Osteocyte (in vitro differentiated cells): ENCODE measurements around the gene GFI1B. TPM values are rescaled to one million over a fixed set of nuclear protein-coding genes. Genes with fewer than 3 reads are reported as not detected.

Source experiments
- DNase-seq: peaks from one replicate; pipeline ENCODE4 v3.0.0; 2021; ENCODE audit warnings: mixed read lengths; ENCODE audit not compliant: unreplicated experiment; ENCODE audit errors: extremely low spot score
- H3K27ac Mint-ChIP-seq: one replicate; pipeline ENCODE4 v1.8.0; 2021; ENCODE audit warnings: mild to moderate bottlenecking, mixed read lengths; ENCODE audit not compliant: unreplicated experiment
- H3K27me3 Mint-ChIP-seq: one replicate; pipeline ENCODE4 v1.8.0; 2021; ENCODE audit warnings: mixed read lengths; ENCODE audit not compliant: unreplicated experiment
- H3K36me3 Mint-ChIP-seq: one replicate; pipeline ENCODE4 v1.8.0; 2021; ENCODE audit warnings: mixed read lengths; ENCODE audit not compliant: unreplicated experiment
- H3K4me1 Mint-ChIP-seq: one replicate; pipeline ENCODE4 v1.8.0; 2021; ENCODE audit warnings: mixed read lengths; ENCODE audit not compliant: unreplicated experiment
- H3K4me3 Mint-ChIP-seq: one replicate; pipeline ENCODE4 v1.8.0; 2021; ENCODE audit warnings: mild to moderate bottlenecking, moderate library complexity, mixed read lengths; ENCODE audit not compliant: unreplicated experiment
- H3K9me3 Mint-ChIP-seq: one replicate; pipeline ENCODE4 v1.8.0; 2021; ENCODE audit warnings: mixed read lengths; ENCODE audit not compliant: unreplicated experiment
- total RNA-seq: library from RNA; stranded (reverse); gene quantifications from 2 replicates; pipeline ENCODE4 v1.2.1, GENCODE V29; 2021
- TF ChIP-seq, protein P1 (sequence below): fragments of 200-600 bp; sonication (generic); IDR thresholded peaks from 2 replicates; pipeline ENCODE4 v1.5.0; 2021; ENCODE audit warnings: antibody characterized with exemption, mild to moderate bottlenecking, moderate library complexity

Gene GFI1B
- total RNA-seq, 1 donor from 2014 or later, result not detected

DNA sequence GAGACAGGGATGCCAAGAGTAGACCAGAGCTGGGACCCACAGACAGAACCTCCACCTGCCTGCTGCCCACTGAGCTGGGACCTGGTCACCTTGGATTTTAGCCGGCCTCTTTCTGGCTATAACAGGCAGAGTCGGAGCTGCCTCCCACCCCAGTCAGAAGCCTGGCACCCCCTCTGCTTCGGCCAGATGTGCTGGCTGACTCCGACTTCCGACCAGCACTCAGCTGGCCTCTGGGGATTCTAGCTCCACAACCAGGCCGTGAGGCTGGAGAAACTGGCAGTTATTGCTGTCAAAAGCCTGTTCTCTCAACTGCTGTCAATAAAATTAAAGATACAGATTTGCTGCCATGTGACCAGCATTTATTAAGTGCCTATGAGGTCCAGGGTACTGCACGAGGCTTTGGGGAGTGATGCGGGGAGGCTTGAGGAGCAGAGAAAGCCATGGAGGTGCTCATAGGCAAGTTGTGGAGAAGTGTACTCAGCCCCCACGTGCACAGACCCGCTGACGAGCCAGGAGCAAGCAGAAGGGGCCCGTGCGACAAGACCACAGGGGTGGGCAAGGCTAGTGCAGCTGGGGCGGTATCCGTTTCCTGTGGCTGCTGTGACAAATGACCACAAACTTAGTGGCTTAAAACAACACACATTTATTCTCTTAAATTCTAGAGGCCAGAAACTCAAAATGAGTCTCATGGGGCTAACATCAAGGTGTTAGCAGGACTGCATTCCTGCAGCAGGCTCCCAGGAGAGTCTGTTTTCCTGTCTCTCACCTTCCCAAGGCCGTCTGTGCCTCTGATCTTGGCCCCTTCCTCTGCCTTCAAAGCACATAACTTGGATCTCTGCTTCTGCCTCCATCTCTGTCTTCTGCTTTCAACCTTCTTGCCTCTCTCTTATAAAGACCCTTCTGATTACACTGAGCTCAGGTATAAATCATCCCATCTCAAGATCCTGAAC is 13.1 kb downstream of the GFI1B start:
- no peak for DNase-seq
- Mint-ChIP-seq H3K36me3 (no peaks in the 10 kb centered on the region), H3K9me3 (no peaks in the 10 kb centered on the region), H3K27me3 (peaks cover 40% of the 10 kb centered on the region), H3K4me1 (no peaks in the 10 kb centered on the region), H3K27ac (no peak overlapping the region), H3K4me3 (no peak overlapping the region)
- TF ChIP-seq, protein P1, sequence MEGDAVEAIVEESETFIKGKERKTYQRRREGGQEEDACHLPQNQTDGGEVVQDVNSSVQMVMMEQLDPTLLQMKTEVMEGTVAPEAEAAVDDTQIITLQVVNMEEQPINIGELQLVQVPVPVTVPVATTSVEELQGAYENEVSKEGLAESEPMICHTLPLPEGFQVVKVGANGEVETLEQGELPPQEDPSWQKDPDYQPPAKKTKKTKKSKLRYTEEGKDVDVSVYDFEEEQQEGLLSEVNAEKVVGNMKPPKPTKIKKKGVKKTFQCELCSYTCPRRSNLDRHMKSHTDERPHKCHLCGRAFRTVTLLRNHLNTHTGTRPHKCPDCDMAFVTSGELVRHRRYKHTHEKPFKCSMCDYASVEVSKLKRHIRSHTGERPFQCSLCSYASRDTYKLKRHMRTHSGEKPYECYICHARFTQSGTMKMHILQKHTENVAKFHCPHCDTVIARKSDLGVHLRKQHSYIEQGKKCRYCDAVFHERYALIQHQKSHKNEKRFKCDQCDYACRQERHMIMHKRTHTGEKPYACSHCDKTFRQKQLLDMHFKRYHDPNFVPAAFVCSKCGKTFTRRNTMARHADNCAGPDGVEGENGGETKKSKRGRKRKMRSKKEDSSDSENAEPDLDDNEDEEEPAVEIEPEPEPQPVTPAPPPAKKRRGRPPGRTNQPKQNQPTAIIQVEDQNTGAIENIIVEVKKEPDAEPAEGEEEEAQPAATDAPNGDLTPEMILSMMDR, result no peak

DNA sequence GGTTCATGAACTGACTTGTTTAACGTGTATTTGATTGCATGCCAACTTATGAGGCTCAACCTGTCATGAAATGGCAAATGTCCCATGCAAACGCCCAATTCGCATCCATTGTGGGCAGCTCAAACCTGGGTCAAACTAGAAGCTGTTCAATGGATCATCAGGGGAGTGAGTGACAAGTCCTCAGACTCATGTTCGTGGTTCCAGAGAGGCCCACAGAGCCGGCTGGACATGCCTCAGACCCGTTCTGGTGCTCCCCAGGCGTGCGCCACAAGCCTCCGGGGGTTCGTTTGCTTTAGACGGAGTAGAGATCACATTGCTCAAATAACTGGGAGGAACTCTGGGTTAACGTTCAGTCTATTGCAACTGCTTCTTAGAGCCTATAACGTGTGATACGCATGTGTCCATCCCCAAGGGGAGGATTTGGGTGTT is 15.0 kb downstream of the GFI1B start:
- Mint-ChIP-seq H3K9me3 (no peaks in the 10 kb centered on the region), H3K4me1 (no peaks in the 10 kb centered on the region), H3K27ac (no peak overlapping the region), H3K4me3 (no peak overlapping the region), H3K36me3 (no peaks in the 10 kb centered on the region), H3K27me3 (peaks cover 36% of the 10 kb centered on the region)
- DNase-seq, result no peak
- TF ChIP-seq, protein P1, result no peak

DNA sequence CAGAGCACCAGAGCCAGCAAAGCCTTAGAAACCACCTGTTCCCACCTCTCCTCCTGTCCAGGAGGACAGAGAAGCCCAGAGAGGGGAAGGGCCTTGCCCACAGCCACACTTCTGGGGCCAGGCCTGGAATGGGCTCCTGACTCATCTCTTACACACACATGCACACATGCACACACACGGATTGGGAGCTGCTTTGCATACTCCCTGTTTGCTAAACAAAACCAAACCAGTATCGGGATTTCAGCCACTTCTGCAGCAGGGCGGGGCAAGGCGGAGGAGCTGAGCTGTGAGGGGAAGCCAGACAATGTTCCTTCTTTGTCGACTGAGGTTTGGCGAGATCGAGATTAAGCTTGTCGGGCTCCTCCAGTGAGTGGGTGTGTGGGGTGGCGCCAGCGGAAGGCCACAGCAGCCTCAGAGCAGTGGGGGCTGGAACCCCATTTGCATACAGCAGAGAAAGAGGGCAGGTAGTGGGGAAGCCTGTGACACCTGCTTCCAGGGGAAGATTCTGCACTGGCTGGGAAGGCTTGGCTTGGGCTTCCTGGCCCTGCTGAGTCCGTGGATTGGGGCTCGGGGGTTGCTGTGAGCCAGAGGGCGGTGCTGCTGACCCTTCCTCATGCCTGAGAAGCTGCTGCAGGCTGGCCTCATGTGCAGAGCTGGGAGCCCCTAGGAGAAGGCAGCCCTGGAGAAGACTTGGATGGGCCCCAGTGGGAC is 16.1 kb downstream of the GFI1B start:
- TF ChIP-seq, protein P1, result no peak
- no peak overlapping the region for H3K4me3 Mint-ChIP-seq
- no peak for DNase-seq
- H3K9me3 Mint-ChIP-seq, result no peaks in the 10 kb centered on the region
- peaks cover 41% of the 10 kb centered on the region for H3K27me3 Mint-ChIP-seq
- no peak overlapping the region for H3K27ac Mint-ChIP-seq
- H3K4me1 Mint-ChIP-seq, result no peaks in the 10 kb centered on the region
- no peaks in the 10 kb centered on the region for H3K36me3 Mint-ChIP-seq

DNA sequence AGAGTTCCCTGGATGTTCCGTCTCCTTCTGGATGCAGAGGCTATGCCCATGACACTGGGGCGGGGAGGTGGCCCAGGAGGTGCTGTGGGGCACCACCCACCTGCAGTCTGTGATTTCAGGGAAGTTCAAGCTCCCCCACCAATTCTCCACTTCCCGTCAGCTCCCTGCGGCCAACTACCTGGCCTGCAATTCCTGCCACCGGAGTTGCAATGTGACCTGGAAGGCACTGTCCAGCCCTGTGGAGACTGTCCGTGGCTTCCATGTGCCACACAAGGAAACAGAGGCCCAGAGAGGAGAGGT is 16.6 kb downstream of the GFI1B start:
- Mint-ChIP-seq H3K36me3 (no peaks in the 10 kb centered on the region), H3K4me1 (no peaks in the 10 kb centered on the region), H3K27me3 (peaks cover 44% of the 10 kb centered on the region), H3K9me3 (no peaks in the 10 kb centered on the region), H3K27ac (no peak overlapping the region), H3K4me3 (no peak overlapping the region)
- no peak for DNase-seq
- TF ChIP-seq, protein P1, result no peak

DNA sequence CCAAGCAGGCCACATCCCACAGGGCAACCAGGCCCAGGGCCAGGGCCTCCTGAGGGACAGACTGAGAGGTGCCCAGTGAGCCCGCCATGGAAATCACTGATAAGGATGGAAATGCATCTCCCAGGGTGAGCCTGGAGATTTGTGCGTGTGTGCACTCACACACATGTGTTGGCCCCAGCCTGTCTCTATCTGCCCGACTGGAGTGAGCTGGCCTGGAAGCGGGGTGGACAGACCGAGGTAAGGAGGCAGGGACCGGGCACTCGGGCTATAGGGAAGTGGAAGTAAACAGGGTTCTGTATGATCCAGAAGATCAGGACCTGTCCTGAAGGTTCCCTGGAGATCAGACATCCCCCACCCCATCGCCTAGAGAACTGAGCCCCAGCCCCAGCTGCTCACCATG is 17.4 kb downstream of the GFI1B start:
- Mint-ChIP-seq H3K27me3 (peaks cover 50% of the 10 kb centered on the region), H3K4me1 (no peaks in the 10 kb centered on the region), H3K9me3 (no peaks in the 10 kb centered on the region), H3K36me3 (no peaks in the 10 kb centered on the region), H3K4me3 (no peak overlapping the region), H3K27ac (no peak overlapping the region)
- TF ChIP-seq, protein P1, result no peak
- no peak for DNase-seq
